H9 (cell line): ENCODE measurements around the gene DENND6A. TPM values are rescaled to one million over a fixed set of nuclear protein-coding genes. Genes with fewer than 3 reads are reported as not detected.

Source experiments
- DNase-seq: peaks from one replicate; pipeline ENCODE4 v3.0.0-alpha.2; 2017
- H2AFZ ChIP-seq: one replicate; pipeline ENCODE4 v1.6.1; 2013; ENCODE audit warnings: mild to moderate bottlenecking, low read length, control low read depth, moderate library complexity
- H2AK5ac ChIP-seq: 2 replicates; pipeline ENCODE4 v1.6.1; 2013; ENCODE audit warnings: low read length, control low read depth, mixed read lengths; ENCODE audit not compliant: insufficient read length
- H2BK120ac ChIP-seq: one replicate; pipeline ENCODE4 v1.6.1; 2013; ENCODE audit warnings: low read depth, mild to moderate bottlenecking, low read length, control low read depth, inconsistent platforms; ENCODE audit not compliant: poor library complexity, severe bottlenecking
- H2BK12ac ChIP-seq: 2 replicates; pipeline ENCODE4 v1.6.1; 2013; ENCODE audit warnings: low read length, control low read depth, mixed read lengths, low read depth; ENCODE audit not compliant: insufficient read length
- H2BK15ac ChIP-seq: 2 replicates; pipeline ENCODE4 v1.6.1; 2013; ENCODE audit warnings: low read depth, low read length, control low read depth
- H2BK20ac ChIP-seq: one replicate; pipeline ENCODE4 v1.6.1; 2013; ENCODE audit warnings: low read depth, mild to moderate bottlenecking, low read length, control low read depth, inconsistent platforms; ENCODE audit not compliant: poor library complexity, severe bottlenecking
- H2BK5ac ChIP-seq: 2 replicates; pipeline ENCODE4 v1.6.1; 2013; ENCODE audit warnings: low read length, control low read depth, mixed read lengths; ENCODE audit not compliant: insufficient read length
- H3K14ac ChIP-seq: 2 replicates; pipeline ENCODE4 v1.6.1; 2013; ENCODE audit warnings: low read length, control low read depth; ENCODE audit not compliant: insufficient read depth
- H3K18ac ChIP-seq: 2 replicates; pipeline ENCODE4 v1.6.1; 2013; ENCODE audit warnings: low read depth, mild to moderate bottlenecking, mixed read lengths, low read length, control low read depth; ENCODE audit not compliant: insufficient read length
- H3K23ac ChIP-seq: 2 replicates; pipeline ENCODE4 v1.6.1; 2013; ENCODE audit warnings: low read length, control low read depth, mixed read lengths, low read depth; ENCODE audit not compliant: insufficient read length
- H3K23me2 ChIP-seq: 2 replicates; pipeline ENCODE4 v1.6.1; 2013; ENCODE audit warnings: low read depth, mild to moderate bottlenecking, mixed read lengths, low read length, control low read depth; ENCODE audit not compliant: insufficient read length, poor library complexity, severe bottlenecking
- H3K27ac ChIP-seq: 2 replicates; pipeline ENCODE4 v1.5.1; 2013; ENCODE audit warnings: low read length, control low read depth, mixed read lengths, low read depth; ENCODE audit not compliant: insufficient read length
- H3K27me3 ChIP-seq: 2 replicates; pipeline ENCODE4 v1.6.1; 2013; ENCODE audit warnings: low read length, control low read depth, inconsistent platforms; ENCODE audit not compliant: insufficient read depth
- H3K4ac ChIP-seq: 2 replicates; pipeline ENCODE4 v1.6.1; 2013; ENCODE audit warnings: low read depth, mild to moderate bottlenecking, control low read depth, inconsistent platforms, low read length, moderate library complexity
- H3K4me1 ChIP-seq: 2 replicates; pipeline ENCODE4 v1.6.1; 2013; ENCODE audit warnings: low read length, control low read depth, inconsistent platforms; ENCODE audit not compliant: insufficient read depth
- H3K4me2 ChIP-seq: 2 replicates; pipeline ENCODE4 v1.6.1; 2013; ENCODE audit warnings: low read length, control low read depth, mixed read lengths; ENCODE audit not compliant: insufficient read length, insufficient read depth
- H3K56ac ChIP-seq: 2 replicates; pipeline ENCODE4 v1.6.1; 2013; ENCODE audit warnings: low read depth, mild to moderate bottlenecking, mixed read lengths, low read length, control low read depth; ENCODE audit not compliant: insufficient read length
- H3K79me1 ChIP-seq: 2 replicates; pipeline ENCODE4 v1.6.1; 2013; ENCODE audit warnings: low read depth, mild to moderate bottlenecking, moderate library complexity, low read length, control low read depth, inconsistent platforms; ENCODE audit not compliant: insufficient read depth, poor library complexity, severe bottlenecking
- H3K79me2 ChIP-seq: 2 replicates; pipeline ENCODE4 v1.6.1; 2013; ENCODE audit warnings: low read length, control low read depth, inconsistent platforms; ENCODE audit not compliant: insufficient read depth
- H3K9ac ChIP-seq: 2 replicates; pipeline ENCODE4 v1.6.1; 2013; ENCODE audit warnings: low read length, control low read depth, mixed read lengths; ENCODE audit not compliant: insufficient read length; ENCODE audit errors: extremely low read depth
- H3K9me3 ChIP-seq: one replicate; pipeline ENCODE4 v1.6.1; 2013; ENCODE audit warnings: low read depth, low read length, inconsistent platforms; ENCODE audit not compliant: control insufficient read depth
- H3T11ph ChIP-seq: one replicate; pipeline ENCODE4 v1.6.1; 2013; ENCODE audit warnings: mild to moderate bottlenecking, low read length, control low read depth, inconsistent platforms
- H4K20me1 ChIP-seq: one replicate; pipeline ENCODE4 v1.6.1; 2013; ENCODE audit not compliant: control insufficient read depth, insufficient read length, insufficient read depth
- H4K5ac ChIP-seq: 2 replicates; pipeline ENCODE4 v1.6.1; 2013; ENCODE audit warnings: low read depth, mild to moderate bottlenecking, mixed read lengths, low read length, control low read depth; ENCODE audit not compliant: insufficient read length
- H4K8ac ChIP-seq: replicated peaks from 2 replicates; pipeline ENCODE4 v1.6.1; 2013; ENCODE audit warnings: low read length, control low read depth, mixed read lengths, low read depth; ENCODE audit not compliant: insufficient read length
- H4K91ac ChIP-seq: 2 replicates; pipeline ENCODE4 v1.6.1; 2013; ENCODE audit warnings: low read depth, mild to moderate bottlenecking, moderate library complexity, mixed read lengths, low read length, control low read depth; ENCODE audit not compliant: insufficient read length
- H3K27ac Mint-ChIP-seq, 3 experiments: 2 replicates in 2 of 3; 3 replicates in 1 of 3; pipeline ENCODE4 v1.8.0; 2020 to 2021; ENCODE audit warnings: mixed read lengths in 3 of 3, mild to moderate bottlenecking in 1 of 3, moderate library complexity in 1 of 3
- H3K27me3 Mint-ChIP-seq: 2 replicates; pipeline ENCODE4 v1.8.0; 2021; ENCODE audit warnings: low read depth, mild to moderate bottlenecking, moderate library complexity, mixed read lengths
- H3K36me3 Mint-ChIP-seq, 3 experiments: 2 replicates in 2 of 3; 3 replicates in 1 of 3; pipeline ENCODE4 v1.8.0; 2020 to 2021; ENCODE audit warnings: low read depth in 3 of 3, mixed read lengths in 3 of 3; ENCODE audit not compliant: insufficient read depth in 1 of 3
- H3K4me1 Mint-ChIP-seq, 2 experiments: 2 replicates each; pipeline ENCODE4 v1.8.0; 2020; ENCODE audit warnings: mixed read lengths in 2 of 2
- H3K4me3 Mint-ChIP-seq, 2 experiments: 2 replicates in 1 of 2; 3 replicates in 1 of 2; pipeline ENCODE4 v1.8.0; 2020 to 2021; ENCODE audit warnings: mild to moderate bottlenecking in 2 of 2, mixed read lengths in 2 of 2, moderate library complexity in 1 of 2
- H3K9me3 Mint-ChIP-seq, 2 experiments: 2 replicates in 1 of 2; 3 replicates in 1 of 2; pipeline ENCODE4 v1.8.0; 2020; ENCODE audit warnings: mild to moderate bottlenecking in 2 of 2, mixed read lengths in 2 of 2, moderate library complexity in 1 of 2
- WGBS: extraction: QIAGEN DNeasy Blood & Tissue Kit; methylation state at CpG from one replicate; pipeline ENCODE4 v1.1.7; 2013; ENCODE audit warnings: missing lambda C conversion rate, low lambda C conversion rate, mixed read lengths; ENCODE audit not compliant: insufficient read length; ENCODE audit errors: extremely low coverage; 5-methylcytosine and 5-hydroxymethylcytosine counted together
- total RNA-seq: library from RNA; stranded (reverse); gene quantifications from 2 replicates; pipeline ENCODE4 v1.2.1, GENCODE V29; 2021
- TF ChIP-seq, protein P1 (sequence below): fragments of 200-600 bp; sonication (generic); conservative IDR thresholded peaks from 3 replicates; pipeline ENCODE4 v1.8.0; 2021; ENCODE audit warnings: antibody characterized with exemption, mild to moderate bottlenecking

DENND6A gene
- total RNA-seq, 1 experiment from 2014 or later, result 13.2 TPM

DNA sequence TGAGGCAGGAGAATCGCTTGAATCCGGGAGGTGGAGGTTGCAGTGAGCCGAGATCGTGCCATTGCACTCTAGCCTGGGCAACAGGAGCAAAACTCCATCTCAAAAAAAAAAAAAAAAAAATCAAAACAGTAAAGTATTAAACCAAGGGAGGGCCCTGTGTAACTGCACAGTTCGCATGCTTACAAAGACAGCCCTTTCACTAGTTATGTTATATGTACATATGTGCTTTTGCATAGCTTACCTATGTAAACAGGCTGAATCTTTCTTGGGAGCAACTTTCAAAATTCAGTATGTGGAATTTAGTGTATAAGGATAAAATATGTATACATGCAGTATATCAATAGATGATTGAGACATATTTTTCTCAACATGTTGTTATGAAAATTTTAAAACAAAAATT, 47.1 kb upstream of the DENND6A start:
- H3K36me3 Mint-ChIP-seq, result no peaks in the 10 kb centered on the region
- Histone ChIP-seq H3T11ph (no peak overlapping the region), H2BK5ac (no peak overlapping the region), H4K8ac (no peak overlapping the region), H3K9me3 (no peaks in the 10 kb centered on the region), H2BK15ac (no peak overlapping the region), H3K27ac (no peak overlapping the region), H4K20me1 (no peaks in the 10 kb centered on the region), H4K5ac (no peak overlapping the region), H4K91ac (no peak overlapping the region), H3K79me2 (no peaks in the 10 kb centered on the region), H3K4me1 (no peaks in the 10 kb centered on the region), H3K9ac (no peak overlapping the region), H3K79me1 (no peaks in the 10 kb centered on the region), H2BK120ac (no peak overlapping the region), H3K4ac (no peak overlapping the region), H3K14ac (no peak overlapping the region), H2BK20ac (no peak overlapping the region), H3K56ac (no peak overlapping the region), H3K4me2 (no peak overlapping the region), H3K23me2 (no peaks in the 10 kb centered on the region), H2AFZ (no peak overlapping the region), H3K18ac (no peak overlapping the region), H2AK5ac (no peak overlapping the region), H3K23ac (no peak overlapping the region), H2BK12ac (no peak overlapping the region), H3K27me3 (no peaks in the 10 kb centered on the region)
- TF ChIP-seq, protein P1, sequence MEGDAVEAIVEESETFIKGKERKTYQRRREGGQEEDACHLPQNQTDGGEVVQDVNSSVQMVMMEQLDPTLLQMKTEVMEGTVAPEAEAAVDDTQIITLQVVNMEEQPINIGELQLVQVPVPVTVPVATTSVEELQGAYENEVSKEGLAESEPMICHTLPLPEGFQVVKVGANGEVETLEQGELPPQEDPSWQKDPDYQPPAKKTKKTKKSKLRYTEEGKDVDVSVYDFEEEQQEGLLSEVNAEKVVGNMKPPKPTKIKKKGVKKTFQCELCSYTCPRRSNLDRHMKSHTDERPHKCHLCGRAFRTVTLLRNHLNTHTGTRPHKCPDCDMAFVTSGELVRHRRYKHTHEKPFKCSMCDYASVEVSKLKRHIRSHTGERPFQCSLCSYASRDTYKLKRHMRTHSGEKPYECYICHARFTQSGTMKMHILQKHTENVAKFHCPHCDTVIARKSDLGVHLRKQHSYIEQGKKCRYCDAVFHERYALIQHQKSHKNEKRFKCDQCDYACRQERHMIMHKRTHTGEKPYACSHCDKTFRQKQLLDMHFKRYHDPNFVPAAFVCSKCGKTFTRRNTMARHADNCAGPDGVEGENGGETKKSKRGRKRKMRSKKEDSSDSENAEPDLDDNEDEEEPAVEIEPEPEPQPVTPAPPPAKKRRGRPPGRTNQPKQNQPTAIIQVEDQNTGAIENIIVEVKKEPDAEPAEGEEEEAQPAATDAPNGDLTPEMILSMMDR, result no peak
- no peaks in the 10 kb centered on the region for H3K4me1 Mint-ChIP-seq
- H3K9me3 Mint-ChIP-seq, result no peaks in the 10 kb centered on the region
- no peak overlapping the region for H3K4me3 Mint-ChIP-seq
- no peaks in the 10 kb centered on the region for H3K27me3 Mint-ChIP-seq
- no peak overlapping the region for H3K27ac Mint-ChIP-seq
- no CpG with 5 or more reads among the region's 5 CpGs for WGBS
- no peak for DNase-seq
